IMR-90 (cell line): ENCODE results near the gene DNMT3A. TPM values are rescaled to one million over a fixed set of nuclear protein-coding genes. Genes with fewer than 3 reads are reported as not detected.

ENCODE experiments used
- ATAC-seq: fragments of 200-7000 bp; cut with Tn5 transposase; 2 replicates; pipeline ENCODE4 v1.9.1; 2020; ENCODE audit warnings: low read depth, mild to moderate bottlenecking, moderate library complexity
- BruUV-seq: library from RNA; stranded (reverse); fragments of 400-500 nt; replicated peaks from 2 replicates; lab custom pipeline; 2021; lab: Mats Ljungman, UMichigan
- CTCF ChIA-PET: fragments of 300-600 bp; formaldehyde crosslinking; extraction: SDS; loops from one replicate; lab custom pipeline; 2021; ENCODE audit warnings: antibody characterized with exemption; lab: Yijun Ruan, JAX
- POLR2A ChIA-PET: fragments of 300-600 bp; sonication (Branson Sonifier 250); formaldehyde crosslinking; loops from one replicate; lab custom pipeline; 2022; ENCODE audit warnings: antibody characterized with exemption; ENCODE audit not compliant: unreplicated experiment; lab: Charles Lee
- DNase-seq: peaks from one replicate; pipeline ENCODE4 v3.0.0; 2013
- H2AFZ ChIP-seq: replicated peaks from 2 replicates; pipeline ENCODE3; 2013; ENCODE audit warnings: low read length, mild to moderate bottlenecking; ENCODE audit not compliant: poor library complexity
- H2AK5ac ChIP-seq: 2 replicates; pipeline ENCODE4 v1.6.1; 2013; ENCODE audit warnings: low read depth, low read length, inconsistent platforms
- H2AK9ac ChIP-seq: replicated peaks from 2 replicates; pipeline ENCODE3; 2013; ENCODE audit warnings: mild to moderate bottlenecking, low read depth, low read length, moderate library complexity; ENCODE audit not compliant: poor library complexity
- H2BK120ac ChIP-seq: 2 replicates; pipeline ENCODE4 v1.6.1; 2013; ENCODE audit warnings: low read depth, low read length, inconsistent platforms
- H2BK15ac ChIP-seq: 3 replicates; pipeline ENCODE4 v1.6.1; 2013; ENCODE audit warnings: low read depth, low read length, inconsistent platforms
- H2BK20ac ChIP-seq: 2 replicates; pipeline ENCODE4 v1.6.1; 2013; ENCODE audit warnings: low read depth, mild to moderate bottlenecking, inconsistent platforms, low read length, moderate library complexity
- H2BK5ac ChIP-seq: 2 replicates; pipeline ENCODE4 v1.6.1; 2013; ENCODE audit warnings: mild to moderate bottlenecking, low read depth, low read length, inconsistent platforms; ENCODE audit not compliant: poor library complexity, severe bottlenecking
- H3K14ac ChIP-seq: replicated peaks from 2 replicates; pipeline ENCODE4 v1.6.1; 2013; ENCODE audit warnings: low read depth, low read length, inconsistent platforms
- H3K18ac ChIP-seq: 2 replicates; pipeline ENCODE4 v1.6.1; 2013; ENCODE audit warnings: low read depth, low read length, control low read depth
- H3K23ac ChIP-seq: 2 replicates; pipeline ENCODE4 v1.6.1; 2013; ENCODE audit warnings: low read depth, low read length, inconsistent platforms
- H3K27ac ChIP-seq: 2 replicates; pipeline ENCODE4 v1.5.1; 2013; ENCODE audit warnings: mild to moderate bottlenecking, control low read depth, low read length; ENCODE audit not compliant: insufficient read depth
- H3K27me3 ChIP-seq: 2 replicates; pipeline ENCODE4 v1.6.1; 2013; ENCODE audit warnings: low read length; ENCODE audit not compliant: control insufficient read depth, insufficient read depth
- H3K36me3 ChIP-seq: 2 replicates; pipeline ENCODE4 v1.6.1; 2013; ENCODE audit warnings: low read length, mixed read lengths; ENCODE audit not compliant: control insufficient read depth, insufficient read depth
- H3K4ac ChIP-seq: 2 replicates; pipeline ENCODE4 v1.6.1; 2013; ENCODE audit warnings: low read depth, low read length, inconsistent platforms
- H3K4me1 ChIP-seq: 2 replicates; pipeline ENCODE4 v1.6.1; 2013; ENCODE audit warnings: low read length, mixed read lengths; ENCODE audit not compliant: control insufficient read depth, insufficient read depth
- H3K4me2 ChIP-seq: 2 replicates; pipeline ENCODE4 v1.6.1; 2013; ENCODE audit warnings: low read depth, mild to moderate bottlenecking, control low read depth, low read length, moderate library complexity
- H3K4me3 ChIP-seq: 2 replicates; pipeline ENCODE4 v1.5.1; 2013; ENCODE audit warnings: low read depth, mild to moderate bottlenecking, control low read depth, low read length, moderate library complexity; ENCODE audit not compliant: insufficient read depth
- H3K56ac ChIP-seq: 2 replicates; pipeline ENCODE4 v1.6.1; 2013; ENCODE audit warnings: low read length, inconsistent platforms; ENCODE audit not compliant: insufficient read depth; ENCODE audit errors: extremely low read depth
- H3K79me1 ChIP-seq, 2 experiments: 2 replicates each; pipeline ENCODE4 v1.6.1; 2013; ENCODE audit warnings: low read length in 2 of 2, inconsistent platforms in 1 of 2, low read depth in 1 of 2
- H3K9ac ChIP-seq: 2 replicates; pipeline ENCODE4 v1.6.1; 2013; ENCODE audit warnings: low read depth, low read length, control low read depth
- H3K9me1 ChIP-seq: 2 replicates; pipeline ENCODE4 v1.6.1; 2013; ENCODE audit warnings: low read length, inconsistent platforms; ENCODE audit not compliant: insufficient read depth
- H3K9me3 ChIP-seq: 2 replicates; pipeline ENCODE4 v1.6.1; 2013; ENCODE audit warnings: low read length; ENCODE audit not compliant: control insufficient read depth, insufficient read depth
- H4K20me1 ChIP-seq: 2 replicates; pipeline ENCODE4 v1.6.1; 2013; ENCODE audit warnings: low read length, inconsistent platforms; ENCODE audit not compliant: insufficient read depth
- H4K5ac ChIP-seq: 2 replicates; pipeline ENCODE4 v1.6.1; 2013; ENCODE audit warnings: mild to moderate bottlenecking, low read depth, low read length, control low read depth
- H4K8ac ChIP-seq, 2 experiments: 2 replicates each; pipeline ENCODE4 v1.6.1; 2013; ENCODE audit warnings: low read depth in 2 of 2, low read length in 2 of 2, control low read depth in 1 of 2, inconsistent platforms in 1 of 2
- H4K91ac ChIP-seq: 2 replicates; pipeline ENCODE4 v1.6.1; 2013; ENCODE audit warnings: low read depth, low read length, inconsistent platforms; ENCODE audit not compliant: insufficient read depth
- BHLHE40 ChIP-seq: fragments of 150-350 bp; IDR thresholded peaks from 2 replicates; pipeline ENCODE4 v1.6.1; 2016; ENCODE audit warnings: mild to moderate bottlenecking, low read depth, low read length
- CEBPB ChIP-seq: IDR thresholded peaks from 2 replicates; pipeline ENCODE4 v1.6.1; 2012; ENCODE audit warnings: low read depth, low read length, improper control_type of control experiment
- CHD1 ChIP-seq: IDR thresholded peaks from 2 replicates; pipeline ENCODE4 v1.6.1; 2012; ENCODE audit warnings: low read depth, low read length, improper control_type of control experiment
- CTCF ChIP-seq: conservative IDR thresholded peaks from 2 replicates; pipeline ENCODE4 v1.5.1; 2012; ENCODE audit warnings: mild to moderate bottlenecking, low read depth, low read length, improper control_type of control experiment
- ELK1 ChIP-seq: fragments of 150-350 bp; IDR thresholded peaks from 2 replicates; pipeline ENCODE4 v1.6.1; 2016; ENCODE audit warnings: low read depth, mild to moderate bottlenecking, low read length, moderate library complexity, borderline replicate concordance
- FOS ChIP-seq: fragments of 150-350 bp; IDR thresholded peaks from 2 replicates; pipeline ENCODE4 v1.6.1; 2016; ENCODE audit warnings: low read depth, low read length
- MAFK ChIP-seq: IDR thresholded peaks from 2 replicates; pipeline ENCODE4 v1.6.1; 2012; ENCODE audit warnings: low read depth, low read length, improper control_type of control experiment
- MAZ ChIP-seq: IDR thresholded peaks from 2 replicates; pipeline ENCODE4 v1.6.1; 2012; ENCODE audit warnings: low read depth, mild to moderate bottlenecking, low read length, improper control_type of control experiment, moderate library complexity, borderline replicate concordance
- MXI1 ChIP-seq: IDR thresholded peaks from 2 replicates; pipeline ENCODE4 v1.6.1; 2012; ENCODE audit warnings: low read depth, mild to moderate bottlenecking, low read length, moderate library complexity, borderline replicate concordance
- NFE2L2 ChIP-seq: fragments of 150-350 bp; IDR thresholded peaks from 2 replicates; pipeline ENCODE4 v1.6.1; 2016; ENCODE audit warnings: low read depth, mild to moderate bottlenecking, low read length
- POLR2A ChIP-seq: IDR thresholded peaks from 2 replicates; pipeline ENCODE4 v1.6.1; 2012; ENCODE audit warnings: mild to moderate bottlenecking, low read depth, low read length
- RAD21 ChIP-seq: IDR thresholded peaks from 2 replicates; pipeline ENCODE4 v1.6.1; 2012; ENCODE audit warnings: low read length, improper control_type of control experiment
- RCOR1 ChIP-seq: IDR thresholded peaks from 2 replicates; pipeline ENCODE4 v1.6.1; 2012; ENCODE audit warnings: mild to moderate bottlenecking, low read length, improper control_type of control experiment; ENCODE audit not compliant: insufficient replicate concordance
- RFX5 ChIP-seq: IDR thresholded peaks from 2 replicates; pipeline ENCODE4 v1.8.0; 2012; ENCODE audit warnings: low read depth, mild to moderate bottlenecking, low read length, moderate library complexity
- SMC3 ChIP-seq: fragments of 150-350 bp; IDR thresholded peaks from 2 replicates; pipeline ENCODE4 v1.6.1; 2016; ENCODE audit warnings: low read depth, mild to moderate bottlenecking, antibody characterized with exemption, low read length, moderate library complexity
- USF2 ChIP-seq: fragments of 150-350 bp; IDR thresholded peaks from 2 replicates; pipeline ENCODE4 v1.6.1; 2017; ENCODE audit warnings: mild to moderate bottlenecking, antibody characterized with exemption, low read length, low read depth
- WGBS, 2 experiments: methylation state at CpG; one replicate each; pipeline versions ENCODE4 v1.1.5 to v1.1.7; 2013; ENCODE audit warnings: missing lambda C conversion rate in 2 of 2; ENCODE audit not compliant: insufficient read length in 1 of 2; ENCODE audit errors: extremely low coverage in 2 of 2; 5-methylcytosine and 5-hydroxymethylcytosine counted together
- dilution Hi-C: fragments of 300-500 bp; cut with HindIII; formaldehyde crosslinking; loops from one replicate; pipeline ENCODE4 v1.14.3; 2018; ENCODE audit warnings: low sequenced_read_pairs; ENCODE audit not compliant: unreplicated experiment
- in situ Hi-C: fragments of 300-500 bp; cut with MboI; formaldehyde crosslinking; loops from 3 replicates; pipeline ENCODE4 v1.14.3; 2019; ENCODE audit warnings: low sequenced_read_pairs, inconsistent platforms, mixed read lengths
- intact Hi-C: fragments of 100-400 bp; cut with micrococcal nuclease; formaldehyde crosslinking; loops from 2 replicates; pipeline ENCODE4 v1.10.0; 2022
- polyA plus RNA-seq, 3 experiments: library from polyadenylated mRNA; depleted of rRNA; stranded (reverse); fragments of >200 nt; gene quantifications; 2 replicates each; pipeline ENCODE4 v1.2.3, GENCODE V29; 2012; ENCODE audit warnings: low replicate concordance in 1 of 3
- total RNA-seq: library from RNA; depleted of rRNA; stranded (reverse); fragments of >200 nt; gene quantifications from 2 replicates; pipeline ENCODE4 v1.2.3, GENCODE V29; 2012

The DNMT3A gene
- total and polyA plus RNA-seq, 2 of the 4 experiments (the other 2 are of a cell fraction), result 4.4 to 9.7 TPM

- Histone ChIP-seq H3K4me3 (no peak overlapping the region), H3K4me2 (no peak overlapping the region), H3K9me1 (peaks cover 7% of the 10 kb centered on the region; the same call in 1 of the 2 replicates), H3K36me3 (peaks cover 11% of the 10 kb centered on the region), H2AK9ac (no peak overlapping the region), H3K18ac (no peak overlapping the region), H4K5ac (no peak overlapping the region), H3K27ac (no peak overlapping the region), H2BK120ac (no peak overlapping the region), H2BK5ac (no peak overlapping the region), H3K14ac (no peak overlapping the region), H3K27me3 (no peaks in the 10 kb centered on the region), H2BK20ac (no peak overlapping the region), H3K4me1 (peaks cover 11% of the 10 kb centered on the region), H3K23ac (no peak overlapping the region), H3K9me3 (peaks cover 8% of the 10 kb centered on the region), H2AK5ac (no peak overlapping the region), H3K56ac (no peak overlapping the region), H4K20me1 (peaks cover 43% of the 10 kb centered on the region), H3K9ac (no peak overlapping the region), H2BK15ac (no peak overlapping the region), H3K79me1 (peaks cover 20 to 25% of the 10 kb centered on the region in 2 experiments), H3K4ac (no peak overlapping the region), H2AFZ (no peak overlapping the region), H4K8ac (no peak overlapping the region), H4K91ac (no peak overlapping the region)
- WGBS, 2 experiments, result 70% methylated on average over 3 of the region's 8 CpGs; no CpG with 5 or more reads in 1 of the 2 experiments
- TF ChIP-seq RAD21 (no peak), NFE2L2 (no peak), MXI1 (no peak), MAFK (no peak), FOS (no peak), RCOR1 (no peak), POLR2A (no peak), ELK1 (no peak), CHD1 (no peak), CTCF (no peak), SMC3 (no peak), BHLHE40 (no peak), USF2 (no peak), MAZ (no peak), RFX5 (no peak), CEBPB (no peak)
- no peak for DNase-seq
- dilution Hi-C loops, result no loop called here
- no TSS peak for BruUV-seq
- no peak for ATAC-seq
- CTCF ChIA-PET, result interaction anchor here (1.7 kb wide), 1 partner anchor 39 kb away, joined by 4 read pairs; no protein-coding TSS in a partner anchor
- intact Hi-C loops, result no loop called here
- POLR2A ChIA-PET, result no interaction called here
- in situ Hi-C loops, result no loop called here
Observed at GRCh38 chr2:25323610-25324189, 18.0 kb downstream of the DNMT3A start.
